GM19043 (cell line): Measurements from ENCODE around the gene NETO2.
A peak's percentile ranks its signal among the peaks of the same experiment; 100 is the strongest.

Experiments used
- ATAC-seq: cut with Tn5 transposase; IDR thresholded peaks from one replicate; pipeline ENCODE4 v1.9.1; 2021; ENCODE audit warnings: low read depth; ENCODE audit not compliant: unreplicated experiment

The NETO2 gene

DNA sequence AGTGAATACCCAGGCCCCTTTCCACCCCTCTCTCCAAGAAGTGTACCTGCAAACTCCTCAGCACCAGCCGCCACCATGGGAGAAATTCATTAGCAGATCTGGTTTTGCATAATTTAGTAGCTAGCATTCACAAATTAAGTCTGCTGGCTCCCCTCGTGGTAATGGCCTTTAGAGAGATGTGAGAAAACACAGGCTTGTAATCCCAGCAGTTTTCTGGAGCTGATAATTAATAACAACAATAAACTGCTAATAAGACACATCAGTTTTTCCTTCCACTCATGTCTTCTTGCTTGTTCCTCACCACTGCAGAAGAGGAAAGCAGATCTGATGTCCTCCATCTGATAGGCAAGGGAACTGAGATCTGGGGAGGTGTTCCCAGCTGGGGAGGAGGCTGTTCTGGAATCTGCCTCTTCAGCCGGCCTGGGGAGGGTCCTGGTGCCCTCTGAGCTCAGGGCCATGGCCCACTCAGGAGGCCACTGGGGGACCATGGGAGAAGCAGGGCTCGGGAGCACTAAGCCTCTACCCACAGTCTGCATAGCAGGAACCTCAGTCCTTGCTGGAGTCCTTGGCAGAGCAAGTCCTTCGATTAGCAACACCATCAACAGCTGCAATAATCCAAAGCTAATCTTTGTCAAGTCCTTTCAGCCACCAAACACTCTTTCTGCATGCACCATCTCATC, 96.1 kb downstream of the NETO2 start:
- ATAC-seq: no peak

DNA sequence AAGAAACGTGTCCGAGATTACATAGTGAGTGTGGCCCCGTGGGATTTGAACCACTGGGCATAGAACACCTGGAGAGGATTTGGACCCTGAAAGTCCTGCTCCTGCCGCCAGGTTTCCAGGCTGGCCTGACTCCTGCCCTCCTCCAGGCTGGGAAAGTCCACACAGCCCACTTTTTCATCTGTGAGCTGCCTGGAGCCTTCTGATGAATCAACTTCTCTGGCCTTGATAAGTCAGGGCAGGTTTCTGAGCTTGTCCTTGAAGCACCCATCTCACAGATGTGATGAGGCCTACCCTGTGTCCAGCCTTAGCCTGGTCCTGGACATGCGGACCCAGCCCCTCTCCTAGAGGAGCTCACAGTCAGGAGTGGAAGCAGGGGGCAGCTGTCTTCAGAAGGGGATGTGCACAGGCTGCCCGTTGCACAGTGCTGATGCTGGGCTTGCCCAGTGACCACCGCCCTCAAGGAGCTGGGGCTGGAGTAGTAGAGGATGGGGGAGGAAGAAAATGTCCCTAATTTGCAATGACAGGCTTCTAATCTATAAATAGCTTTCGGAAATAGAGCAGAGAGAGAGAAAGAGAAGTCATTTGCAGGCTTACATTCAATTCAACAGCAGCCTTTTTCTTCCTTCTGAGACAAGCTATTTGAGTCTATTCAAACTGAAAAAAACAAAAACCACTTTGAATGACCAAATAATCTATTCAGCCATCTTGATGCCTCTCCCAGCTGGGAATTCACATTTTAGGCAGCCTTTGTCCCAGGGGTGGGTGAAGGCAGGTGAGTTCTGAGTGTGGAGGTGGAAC, 96.8 kb downstream of the NETO2 start:
- ATAC-seq: peak; percentile 58

DNA sequence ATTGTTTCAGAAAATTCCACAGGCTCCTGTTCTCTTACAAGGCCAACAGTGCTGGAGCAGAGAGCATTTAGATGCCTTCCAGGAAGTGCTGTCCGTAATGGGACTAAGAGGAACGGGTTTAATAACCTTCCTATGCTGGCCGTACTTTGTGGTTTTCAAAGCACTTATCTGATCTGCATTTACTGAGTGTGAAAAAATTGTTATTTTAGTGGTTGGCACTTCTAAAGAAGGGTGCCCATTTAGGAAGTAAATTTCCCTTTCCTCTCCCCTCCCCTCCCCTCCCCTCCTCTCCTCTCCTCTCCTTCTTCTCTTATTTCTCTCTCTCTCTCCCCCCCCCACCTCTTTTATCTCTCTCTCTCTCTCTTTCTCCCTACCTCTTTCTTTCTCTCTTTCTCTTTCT, 98.3 kb downstream of the NETO2 start:
- no peak for ATAC-seq

DNA sequence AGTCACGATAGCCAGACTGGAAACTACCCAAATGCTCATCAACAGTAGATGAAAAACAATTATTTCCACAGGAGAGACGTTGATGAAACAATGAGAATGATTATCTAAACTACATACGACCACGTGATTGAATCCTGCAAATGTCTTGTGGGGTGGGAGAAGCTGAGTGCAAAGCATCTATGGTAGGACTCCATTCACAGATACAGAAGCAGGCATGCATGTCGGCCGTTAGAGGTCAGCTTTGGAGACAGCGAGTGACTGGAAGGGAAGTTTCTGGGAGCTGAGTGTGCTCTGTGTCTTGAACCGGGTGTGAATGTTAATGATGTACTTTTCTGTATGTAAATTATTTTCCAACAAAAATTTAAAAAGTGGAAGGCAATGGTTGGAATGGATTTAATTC, 98.7 kb downstream of the NETO2 start:
- ATAC-seq: no peak

DNA sequence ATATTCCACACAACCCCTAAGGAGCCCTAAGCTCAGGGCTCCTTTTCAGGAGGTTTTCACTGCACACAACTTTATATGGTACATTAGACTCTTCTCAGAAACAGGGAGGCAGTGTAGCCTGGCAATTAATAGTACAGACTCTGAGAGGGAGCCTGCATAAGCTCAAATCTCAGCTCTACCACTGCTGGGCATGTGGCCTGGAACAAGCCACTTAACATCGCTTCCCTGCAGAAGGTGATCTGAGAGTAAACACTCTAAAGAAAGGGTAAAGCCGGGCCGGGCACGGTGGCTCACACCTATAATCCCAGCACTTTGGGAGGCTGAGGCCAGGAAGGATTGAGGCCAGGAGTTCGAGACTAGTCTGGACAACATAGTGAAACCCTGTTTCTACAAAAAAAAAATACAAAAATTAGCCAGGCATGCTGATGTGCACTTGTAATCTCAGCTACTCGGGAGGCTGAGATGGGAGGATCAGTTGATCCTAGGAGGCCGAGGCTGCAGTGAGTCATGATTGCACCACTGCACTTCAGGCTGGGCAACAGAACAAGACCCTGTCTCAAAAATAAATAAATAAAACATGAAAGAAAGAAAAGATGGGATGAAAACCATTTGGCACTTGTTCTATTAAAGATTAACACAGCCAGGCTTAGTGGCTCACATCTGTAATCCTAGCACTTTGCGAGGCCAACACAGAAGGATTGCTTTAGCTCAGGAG, 99.6 kb downstream of the NETO2 start:
- ATAC-seq: no peak

- ATAC-seq: no peak
These were observed 100.5 kb downstream of the NETO2 start for GRCh38 chr16:47043200-47043599.

DNA sequence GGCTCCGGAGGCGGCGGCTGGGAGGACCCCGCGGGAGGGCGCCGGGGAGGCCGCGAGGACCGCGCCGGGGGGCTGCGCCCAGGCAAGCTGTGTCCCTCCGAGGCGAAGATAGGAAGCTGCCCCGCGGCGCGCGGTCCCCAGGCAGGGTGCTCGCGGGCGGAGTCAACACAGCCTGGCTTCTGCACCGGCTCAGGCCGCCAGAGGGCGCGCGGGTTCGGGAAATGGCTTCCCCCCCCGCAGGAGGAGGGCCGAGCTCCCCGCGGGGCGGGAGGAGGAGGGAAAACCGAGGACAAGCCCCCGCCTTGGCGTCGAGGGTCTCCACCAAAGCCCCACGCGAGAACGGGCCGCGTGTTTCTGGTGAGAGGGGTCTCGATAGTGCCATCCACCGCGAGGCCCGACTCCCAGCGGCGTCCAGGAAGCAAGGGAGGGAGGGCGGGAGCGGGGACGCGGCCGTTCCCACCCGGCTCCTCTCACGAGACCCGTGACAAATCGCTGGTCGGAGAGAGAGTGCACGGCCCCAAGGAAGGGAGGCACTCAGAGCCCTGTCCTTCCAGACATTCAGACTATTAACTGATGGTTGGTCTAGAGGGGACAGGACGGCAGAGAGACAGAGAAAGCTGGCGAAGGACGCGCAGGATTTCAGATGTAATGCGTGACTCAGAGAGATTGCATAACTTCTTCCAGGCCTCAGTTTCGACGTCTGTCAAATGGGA, 105.8 kb downstream of the NETO2 start:
- peak; percentile 87 for ATAC-seq

GRCh38 chr16:47037396-47037745, 106.4 kb downstream of the NETO2 start:
- ATAC-seq: peak; percentile 38

GRCh38 chr16:47036201-47036600, 107.5 kb downstream of the NETO2 start:
- no peak for ATAC-seq

DNA sequence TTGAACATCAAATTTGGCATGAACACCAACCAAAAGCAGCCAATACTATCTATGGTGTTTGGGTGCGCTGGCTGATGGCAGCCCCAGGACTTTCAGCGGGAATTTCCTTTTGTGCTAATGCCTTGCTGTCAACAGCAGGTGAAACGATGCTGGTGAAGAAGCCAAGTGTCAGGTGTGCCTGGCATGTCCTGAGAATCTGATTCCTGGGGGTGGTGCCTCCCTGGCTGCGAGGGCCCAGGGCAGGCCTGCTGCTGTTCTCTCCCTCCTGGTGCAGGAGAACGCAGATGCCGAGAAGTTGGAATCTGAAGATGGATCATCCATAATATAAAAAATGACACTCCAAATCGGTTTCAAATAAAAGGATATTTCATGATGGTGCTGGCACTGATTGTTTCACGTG, 108.3 kb downstream of the NETO2 start:
- no peak for ATAC-seq

DNA sequence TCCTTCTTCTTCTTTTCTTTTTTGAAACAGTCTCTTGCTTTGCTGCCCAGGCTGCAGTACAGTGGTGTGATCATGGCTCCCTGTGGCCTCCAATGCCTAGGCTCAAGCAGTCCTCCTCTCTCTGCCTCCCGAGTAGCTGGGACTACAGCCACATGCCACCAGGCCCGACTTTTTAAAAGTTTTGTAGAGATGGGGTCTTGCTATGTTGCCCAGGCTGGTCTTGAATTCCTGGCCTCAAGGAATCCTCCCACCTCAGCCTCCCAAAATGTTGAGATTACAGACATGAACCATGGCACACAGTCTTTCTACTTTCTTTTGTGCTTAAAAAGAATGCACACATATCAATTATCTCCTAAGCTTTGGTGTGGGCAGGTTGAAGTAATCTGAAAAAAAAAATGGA, 109.3 kb downstream of the NETO2 start:
- ATAC-seq: no peak

- ATAC-seq: no peak
These were observed 110.6 kb downstream of the NETO2 start for GRCh38 chr16:47033176-47033575.

DNA sequence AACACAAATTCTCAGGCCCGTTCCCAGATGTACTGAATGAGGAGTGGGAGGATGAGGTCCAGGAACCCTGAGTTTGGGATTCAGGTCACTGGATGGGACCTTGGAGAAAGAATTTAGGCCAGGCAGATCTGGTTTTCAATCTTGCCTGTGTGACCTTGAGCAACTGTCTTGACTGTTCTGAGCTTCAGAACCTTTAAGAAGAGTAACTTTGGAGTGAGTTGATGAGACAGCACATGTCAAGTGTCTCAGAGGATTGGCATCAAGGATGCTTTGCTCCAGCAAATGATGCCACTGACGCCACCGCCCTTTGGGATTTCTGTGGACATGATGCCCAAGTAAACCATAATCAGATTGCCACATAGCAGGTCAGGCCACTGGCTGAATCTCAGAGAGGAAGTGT, 114.0 kb downstream of the NETO2 start:
- ATAC-seq: no peak

DNA sequence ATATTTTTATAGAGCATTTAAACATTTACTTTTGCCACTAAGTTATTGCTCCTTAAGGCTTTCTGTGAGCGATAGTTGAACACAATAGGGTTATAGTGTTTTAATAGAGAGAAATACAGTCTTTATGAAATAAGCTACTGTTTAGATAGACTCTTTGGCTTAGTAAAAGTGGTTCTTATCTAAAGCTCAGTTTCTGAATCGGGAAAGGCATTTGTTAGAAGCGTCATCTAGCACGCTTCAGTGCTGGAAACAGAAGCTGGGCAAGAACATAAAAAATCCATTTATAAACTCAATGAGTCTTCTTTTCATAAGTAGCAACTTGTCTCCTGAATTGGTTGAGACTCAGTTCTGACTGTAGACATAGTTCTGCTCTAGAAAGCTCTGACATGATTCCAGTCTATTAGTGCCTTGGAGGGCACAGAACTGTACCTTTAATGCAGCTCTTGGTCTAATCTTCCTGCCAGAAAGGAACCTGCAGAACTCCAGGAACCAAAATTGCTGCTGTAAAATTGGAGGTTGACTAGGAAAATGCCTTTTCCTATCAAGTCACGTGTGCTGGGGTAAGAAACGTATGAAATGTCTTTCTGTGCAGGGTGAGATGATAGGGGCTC, 114.9 kb downstream of the NETO2 start:
- ATAC-seq: no peak
